Transverse colon (tissue), 4 donors: ENCODE data around the gene PVALB. TPM values are rescaled to one million over a fixed set of nuclear protein-coding genes. Genes with fewer than 3 reads are reported as not detected.

ENCODE experiments used
- DNase-seq: peaks from one replicate; pipeline ENCODE4 v3.0.0-alpha.2; 2019
- H3K27ac ChIP-seq, 4 donors: fragments of 200-600 bp; sonication (generic); 2 replicates each; pipeline ENCODE4 v1.5.1; 2016 to 2018; ENCODE audit warnings: inconsistent platforms in 4 of 4
- H3K27me3 ChIP-seq: fragments of 200-600 bp; sonication (generic); 2 replicates; pipeline ENCODE4 v1.5.1; 2017; ENCODE audit warnings: inconsistent platforms
- H3K36me3 ChIP-seq, 4 donors: fragments of 200-600 bp; sonication (generic); 2 replicates each; pipeline ENCODE4 v1.5.1; 2017 to 2019; ENCODE audit warnings: inconsistent platforms in 4 of 4
- H3K4me1 ChIP-seq, 4 donors: fragments of 200-600 bp; sonication (generic); 2 replicates each; pipeline ENCODE4 v1.5.1; 2017 to 2020; ENCODE audit warnings: inconsistent platforms in 4 of 4
- H3K4me3 ChIP-seq, 4 donors: fragments of 200-600 bp; sonication (generic); 1 replicate in 1 of 4; 2 replicates in 3 of 4; pipeline versions ENCODE4 v1.5.1 to v1.6.1; 2017 to 2019; ENCODE audit warnings: inconsistent platforms in 4 of 4
- H3K9me3 ChIP-seq, 2 donors: fragments of 200-600 bp; sonication (generic); 2 replicates each; pipeline ENCODE4 v1.5.1; 2017 to 2019; ENCODE audit warnings: inconsistent platforms in 2 of 2
- EP300 ChIP-seq: sonication (generic); formaldehyde crosslinking; IDR thresholded peaks from one replicate; pipeline ENCODE4 v1.6.1; 2017; ENCODE audit warnings: antibody characterized with exemption, low read depth
- POLR2A ChIP-seq: fragments of 450-650 bp; IDR thresholded peaks from one replicate; pipeline ENCODE4 v1.6.1; 2016; ENCODE audit warnings: antibody characterized with exemption, mild to moderate bottlenecking, moderate library complexity
- POLR2AphosphoS5 ChIP-seq, 3 donors: sonication (generic); formaldehyde crosslinking; IDR thresholded peaks; one replicate each; pipeline ENCODE4 v1.6.1; 2016; ENCODE audit warnings: antibody characterized with exemption in 3 of 3
- WGBS, 2 donors: methylation state at CpG; one replicate each; pipeline ENCODE4 v1.1.5; 2018; ENCODE audit warnings: low coverage in 1 of 2; 5-methylcytosine and 5-hydroxymethylcytosine counted together
- in situ Hi-C, 4 donors: fragments of 200-750 bp; cut with MboI; loops; one replicate each; pipeline versions ENCODE4 v1.15.0 to v1.15.1; 2017; ENCODE audit warnings: low sequenced_read_pairs in 3 of 4, low pct_ligation_motif_present in 1 of 4, low pct_unique_long_range_greater_than_20kb in 1 of 4
- intact Hi-C: fragments of 100-400 bp; cut with DNase I; formaldehyde crosslinking; loops from one replicate; pipeline ENCODE4 v1.15.1; 2023; ENCODE audit warnings: low total_unique reads
- total RNA-seq, 4 donors: library from RNA; depleted of rRNA; stranded (reverse); fragments of >200 nt; gene quantifications; one replicate each; pipeline ENCODE4 v1.1.0, GENCODE V29; 2016
- TF ChIP-seq, protein P1 (sequence below), 5 experiments: fragments of 200-600 bp in 3 of 5; fragments of 450-650 bp in 2 of 5; sonication (generic) in 3 of 5; IDR thresholded peaks; 1 replicate in 2 of 5; 2 replicates in 3 of 5; pipeline ENCODE4 v1.5.1; 2016 to 2017; ENCODE audit warnings: antibody characterized with exemption in 5 of 5, inconsistent platforms in 3 of 5, mild to moderate bottlenecking in 2 of 5, moderate library complexity in 1 of 5

The PVALB gene
- total RNA-seq, 4 donors from 2014 or later = 2.7 TPM; not detected in 3

DNA sequence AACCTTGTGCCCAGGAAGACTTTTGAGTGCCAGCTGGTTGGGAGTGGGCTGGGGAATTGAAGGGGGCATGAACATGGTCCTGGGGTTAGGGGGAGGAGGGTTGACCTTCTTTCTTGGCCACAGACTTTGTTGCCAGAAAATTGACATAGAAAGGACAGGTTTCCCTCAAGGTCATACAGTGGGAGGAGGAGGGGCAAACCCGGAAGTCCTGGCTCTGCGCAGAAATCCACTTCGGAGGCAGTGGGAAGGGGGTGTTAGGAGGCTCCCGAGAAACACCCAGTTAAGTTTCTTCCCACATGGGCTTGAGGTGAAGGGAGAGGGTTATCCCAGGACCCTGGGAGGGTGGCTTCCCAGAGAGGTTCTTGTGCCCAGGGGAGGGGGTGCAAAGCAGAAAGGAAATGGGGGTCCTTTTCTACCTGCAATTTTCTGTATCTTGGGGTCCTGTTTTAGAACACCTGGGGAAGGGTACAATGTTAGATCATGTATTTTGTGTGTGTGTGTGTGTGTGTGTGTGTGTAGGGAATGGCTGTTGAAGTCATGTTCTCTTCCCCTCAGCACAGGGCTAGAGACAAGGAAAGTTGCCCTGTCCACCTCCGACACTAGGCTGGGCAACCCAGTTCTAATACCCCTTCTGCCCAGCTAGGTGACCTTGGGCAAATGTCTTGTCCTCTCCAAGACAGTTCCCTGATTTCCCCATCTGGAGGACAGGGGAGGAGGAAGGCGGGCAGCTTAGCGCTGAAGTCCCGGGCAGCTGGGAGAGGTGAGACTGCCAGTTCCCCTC lies 1.1 kb downstream of the PVALB start:
- H3K27me3 ChIP-seq = peaks cover 69% of the 10 kb centered on the region
- H3K36me3 ChIP-seq = no peaks in the 10 kb centered on the region
- H3K27ac ChIP-seq = no peak overlapping the region
- no peak for DNase-seq
- H3K9me3 ChIP-seq = no peaks in the 10 kb centered on the region
- 35% methylated on average over 8 of the region's 8 CpGs; no CpG with 5 or more reads in 1 of the 2 donors for WGBS, 2 donors
- TF ChIP-seq EP300 (no peak), POLR2AphosphoS5 (IDR thresholded peaks at IDR 0.05) (no peak), POLR2A (no peak)
- TF ChIP-seq, protein P1, sequence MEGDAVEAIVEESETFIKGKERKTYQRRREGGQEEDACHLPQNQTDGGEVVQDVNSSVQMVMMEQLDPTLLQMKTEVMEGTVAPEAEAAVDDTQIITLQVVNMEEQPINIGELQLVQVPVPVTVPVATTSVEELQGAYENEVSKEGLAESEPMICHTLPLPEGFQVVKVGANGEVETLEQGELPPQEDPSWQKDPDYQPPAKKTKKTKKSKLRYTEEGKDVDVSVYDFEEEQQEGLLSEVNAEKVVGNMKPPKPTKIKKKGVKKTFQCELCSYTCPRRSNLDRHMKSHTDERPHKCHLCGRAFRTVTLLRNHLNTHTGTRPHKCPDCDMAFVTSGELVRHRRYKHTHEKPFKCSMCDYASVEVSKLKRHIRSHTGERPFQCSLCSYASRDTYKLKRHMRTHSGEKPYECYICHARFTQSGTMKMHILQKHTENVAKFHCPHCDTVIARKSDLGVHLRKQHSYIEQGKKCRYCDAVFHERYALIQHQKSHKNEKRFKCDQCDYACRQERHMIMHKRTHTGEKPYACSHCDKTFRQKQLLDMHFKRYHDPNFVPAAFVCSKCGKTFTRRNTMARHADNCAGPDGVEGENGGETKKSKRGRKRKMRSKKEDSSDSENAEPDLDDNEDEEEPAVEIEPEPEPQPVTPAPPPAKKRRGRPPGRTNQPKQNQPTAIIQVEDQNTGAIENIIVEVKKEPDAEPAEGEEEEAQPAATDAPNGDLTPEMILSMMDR (IDR thresholded peaks at IDR 0.05) = no peak
- intact Hi-C loops = no loop called here
- no peak overlapping the region for H3K4me3 ChIP-seq
- peaks cover 0 to 12% (median 11%) of the 10 kb centered on the region in 4 donors for H3K4me1 ChIP-seq
- in situ Hi-C loops = no loop called here

DNA sequence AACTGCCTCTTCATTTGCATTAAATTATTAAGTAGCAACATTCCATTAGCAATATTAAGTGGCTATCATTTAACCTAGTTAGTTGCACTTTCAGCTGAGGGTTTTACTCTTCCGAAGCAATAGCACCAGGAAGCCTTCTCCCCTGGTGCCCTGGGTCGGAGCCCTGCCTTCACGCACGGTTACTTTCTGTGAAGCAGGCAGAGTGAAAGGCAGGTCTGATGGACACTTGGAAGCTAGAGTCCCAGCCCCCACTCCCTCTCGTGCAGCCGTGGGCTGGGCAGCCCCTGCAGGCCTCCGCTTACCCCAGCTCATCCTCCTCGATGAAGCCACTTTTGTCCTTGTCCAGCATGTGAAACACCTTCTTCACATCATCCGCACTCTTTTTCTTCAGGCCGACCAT lies 2.0 kb downstream of the PVALB start:
- TF ChIP-seq, protein P1 (IDR thresholded peaks at IDR 0.05) = no peak
- TF ChIP-seq POLR2AphosphoS5 (IDR thresholded peaks at IDR 0.05) (no peak), POLR2A (no peak), EP300 (no peak)
- Histone ChIP-seq H3K36me3 (no peaks in the 10 kb centered on the region), H3K27ac (no peak overlapping the region), H3K4me1 (peaks cover 0 to 12% (median 11%) of the 10 kb centered on the region in 4 donors), H3K4me3 (no peak overlapping the region), H3K27me3 (peaks cover 65% of the 10 kb centered on the region), H3K9me3 (no peaks in the 10 kb centered on the region)
- DNase-seq = no peak
- in situ Hi-C loops = no loop called here
- intact Hi-C loops = no loop called here
- 68 to 75% methylated on average over 6 to 10 of the region's 10 CpGs for WGBS, 2 donors

DNA sequence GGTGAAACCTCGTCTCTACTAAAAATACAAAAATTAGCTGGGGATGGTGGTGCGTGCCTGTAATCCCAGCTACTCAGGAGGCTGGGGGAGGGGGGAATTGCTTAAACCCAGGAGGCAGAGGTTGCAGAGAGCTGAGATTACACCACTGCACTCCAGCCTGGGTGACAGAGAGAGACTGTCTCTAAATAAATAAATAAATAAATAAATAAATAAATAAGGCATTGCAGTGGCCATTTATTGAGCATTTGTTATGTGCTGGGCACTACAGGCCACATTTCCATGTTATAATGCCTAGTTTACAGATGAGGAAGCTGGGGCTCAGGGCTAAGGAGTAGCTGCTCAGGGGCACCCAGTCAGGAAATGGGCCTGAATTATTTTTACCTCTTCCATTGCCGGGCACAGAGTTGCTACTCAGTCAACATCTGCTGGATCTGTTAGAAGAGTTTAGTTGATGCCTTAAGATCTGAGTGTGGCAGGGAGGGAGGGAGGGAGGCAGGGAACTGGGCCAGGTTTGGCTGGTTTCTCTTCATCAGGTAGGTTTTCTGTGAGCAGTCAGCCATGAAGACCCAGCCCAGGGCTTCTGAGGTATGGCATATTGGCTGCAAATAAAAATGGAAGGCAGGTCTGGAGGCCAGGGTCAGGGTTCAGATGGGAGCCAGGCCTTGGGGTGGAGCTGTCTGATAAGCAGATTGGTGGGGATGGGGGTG lies 5.6 kb downstream of the PVALB start:
- peaks cover 0 to under 1% (median under 1%) of the 10 kb centered on the region in 4 donors for H3K4me1 ChIP-seq
- DNase-seq = no peak
- no peaks in the 10 kb centered on the region for H3K36me3 ChIP-seq
- WGBS, 2 donors = 79 to 87% methylated on average over 2 to 3 of the region's 3 CpGs
- in situ Hi-C loops = no loop called here
- no peak overlapping the region for H3K27ac ChIP-seq
- H3K4me3 ChIP-seq = no peak overlapping the region
- no peaks in the 10 kb centered on the region for H3K9me3 ChIP-seq
- H3K27me3 ChIP-seq = peaks cover 33% of the 10 kb centered on the region
- intact Hi-C loops = no loop called here
- TF ChIP-seq POLR2A (no peak), POLR2AphosphoS5 (IDR thresholded peaks at IDR 0.05) (no peak), EP300 (no peak)
- TF ChIP-seq, protein P1 (IDR thresholded peaks at IDR 0.05) = no peak

DNA sequence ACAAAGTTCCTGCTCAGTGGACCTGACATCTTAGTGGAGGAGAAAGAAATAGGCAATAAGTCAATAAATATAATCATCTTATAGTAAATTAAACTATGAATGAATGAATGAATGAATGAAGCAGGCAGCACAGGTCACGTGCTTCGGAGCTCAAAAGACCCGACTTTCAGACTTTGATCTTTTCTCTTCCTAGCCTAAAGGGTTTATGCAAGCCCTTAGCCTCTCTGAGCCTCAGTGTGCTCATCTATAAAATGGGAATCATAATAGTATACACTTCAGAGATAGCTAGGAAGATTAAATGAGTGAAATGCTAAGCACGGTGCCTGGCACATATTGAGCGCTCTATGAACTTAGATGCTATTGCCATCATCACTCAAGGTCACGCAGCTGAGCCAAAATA lies 7.5 kb downstream of the PVALB start:
- TF ChIP-seq POLR2AphosphoS5 (IDR thresholded peaks at IDR 0.05) = no peak
- TF ChIP-seq, protein P1 (IDR thresholded peaks at IDR 0.05) = no peak
- no peak for TF ChIP-seq EP300
- no peak for TF ChIP-seq POLR2A
- 82% methylated on average over 4 to 6 of the region's 6 CpGs for WGBS, 2 donors
- in situ Hi-C loops = no loop called here
- H3K27me3 ChIP-seq = peaks cover 22% of the 10 kb centered on the region
- H3K27ac ChIP-seq = no peak overlapping the region
- no peaks in the 10 kb centered on the region for H3K4me1 ChIP-seq
- intact Hi-C loops = no loop called here
- no peaks in the 10 kb centered on the region for H3K9me3 ChIP-seq
- H3K36me3 ChIP-seq = no peaks in the 10 kb centered on the region
- DNase-seq = no peak
- H3K4me3 ChIP-seq = no peak overlapping the region
